PC-9 (cell line): ENCODE results near the gene CDC42BPB. TPM values are rescaled to one million over a fixed set of nuclear protein-coding genes. Genes with fewer than 3 reads are reported as not detected.
A peak's percentile ranks its signal among the peaks of the same experiment; 100 is the strongest.

Source experiments
- BruUV-seq: library from RNA; stranded (reverse); fragments of 400-500 nt; replicated peaks from 2 replicates; lab custom pipeline; 2021; lab: Mats Ljungman, UMichigan
- CTCF ChIA-PET: fragments of 300-600 bp; sonication (Branson Sonifier 250); formaldehyde crosslinking; loops from one replicate; lab custom pipeline; 2022; ENCODE audit warnings: antibody characterized with exemption; lab: Charles Lee
- POLR2A ChIA-PET: fragments of 300-600 bp; sonication (Branson Sonifier 250); formaldehyde crosslinking; loops from one replicate; lab custom pipeline; 2022; ENCODE audit warnings: antibody characterized with exemption; ENCODE audit not compliant: unreplicated experiment; lab: Charles Lee
- DNase-seq, 2 experiments: peaks; one replicate each; pipeline versions ENCODE4 v3.0.0 to v3.0.0-alpha.2; 2015 to 2022; ENCODE audit warnings: mixed read lengths in 1 of 2
- H2AFZ ChIP-seq: fragments of 200-600 bp; sonication (generic); 2 replicates; pipeline ENCODE4 v1.8.1; 2017; ENCODE audit warnings: antibody characterized with exemption
- H3F3A ChIP-seq: fragments of 200-600 bp; sonication (generic); 2 replicates; pipeline ENCODE4 v1.8.1; 2017; ENCODE audit warnings: antibody characterized with exemption, mild to moderate bottlenecking, low read depth; ENCODE audit not compliant: insufficient read depth
- H3K27ac ChIP-seq: fragments of 200-600 bp; sonication (generic); 2 replicates; pipeline ENCODE4 v1.6.1; 2016; ENCODE audit warnings: mixed run types
- H3K27me3 ChIP-seq: fragments of 200-600 bp; sonication (generic); 2 replicates; pipeline ENCODE4 v1.6.1; 2016; ENCODE audit warnings: low read depth, mixed run types; ENCODE audit not compliant: insufficient read depth
- H3K36me3 ChIP-seq: fragments of 200-600 bp; sonication (generic); 2 replicates; pipeline ENCODE4 v1.6.1; 2016; ENCODE audit warnings: low read depth, mixed run types
- H3K4me1 ChIP-seq: fragments of 200-600 bp; sonication (generic); replicated peaks from 2 replicates; pipeline ENCODE4 v1.6.1; 2016; ENCODE audit warnings: mixed run types; ENCODE audit not compliant: insufficient read depth
- H3K4me2 ChIP-seq: fragments of 200-600 bp; sonication (generic); 2 replicates; pipeline ENCODE4 v1.6.1; 2017; ENCODE audit warnings: mixed run types
- H3K4me3 ChIP-seq: fragments of 200-600 bp; sonication (generic); 2 replicates; pipeline ENCODE4 v1.6.1; 2016; ENCODE audit warnings: mixed run types
- H3K79me2 ChIP-seq: fragments of 200-600 bp; sonication (generic); 2 replicates; pipeline ENCODE4 v1.6.1; 2017; ENCODE audit warnings: low read depth, mixed run types
- H3K9me2 ChIP-seq: fragments of 200-600 bp; sonication (generic); 2 replicates; pipeline ENCODE4 v1.8.1; 2017; ENCODE audit warnings: mild to moderate bottlenecking; ENCODE audit not compliant: insufficient read depth
- H3K9me3 ChIP-seq: fragments of 200-600 bp; sonication (generic); 2 replicates; pipeline ENCODE4 v1.8.1; 2016; ENCODE audit warnings: low read depth; ENCODE audit not compliant: insufficient read depth
- H4K20me1 ChIP-seq: fragments of 200-600 bp; sonication (generic); 2 replicates; pipeline ENCODE4 v1.8.1; 2017; ENCODE audit not compliant: insufficient read depth
- EZH2 ChIP-seq: fragments of 200-600 bp; sonication (generic); IDR thresholded peaks from 2 replicates; pipeline ENCODE4 v1.8.0; 2017; ENCODE audit warnings: antibody characterized with exemption, low read depth
- intact Hi-C: fragments of 100-400 bp; cut with micrococcal nuclease; formaldehyde crosslinking; loops from one replicate; pipeline ENCODE4 v1.10.0; 2022; ENCODE audit not compliant: unreplicated experiment
- total RNA-seq: library from RNA; stranded (reverse); gene quantifications from 2 replicates; pipeline ENCODE4 v1.2.3, GENCODE V29; 2021
- TF ChIP-seq, protein P1 (sequence below): fragments of 200-600 bp; sonication (generic); conservative IDR thresholded peaks from 2 replicates; pipeline ENCODE4 v1.6.1; 2017; ENCODE audit warnings: mixed run types, antibody characterized with exemption, mild to moderate bottlenecking, moderate library complexity

The CDC42BPB gene
- total RNA-seq, 1 experiment from 2014 or later = 203 TPM

DNA sequence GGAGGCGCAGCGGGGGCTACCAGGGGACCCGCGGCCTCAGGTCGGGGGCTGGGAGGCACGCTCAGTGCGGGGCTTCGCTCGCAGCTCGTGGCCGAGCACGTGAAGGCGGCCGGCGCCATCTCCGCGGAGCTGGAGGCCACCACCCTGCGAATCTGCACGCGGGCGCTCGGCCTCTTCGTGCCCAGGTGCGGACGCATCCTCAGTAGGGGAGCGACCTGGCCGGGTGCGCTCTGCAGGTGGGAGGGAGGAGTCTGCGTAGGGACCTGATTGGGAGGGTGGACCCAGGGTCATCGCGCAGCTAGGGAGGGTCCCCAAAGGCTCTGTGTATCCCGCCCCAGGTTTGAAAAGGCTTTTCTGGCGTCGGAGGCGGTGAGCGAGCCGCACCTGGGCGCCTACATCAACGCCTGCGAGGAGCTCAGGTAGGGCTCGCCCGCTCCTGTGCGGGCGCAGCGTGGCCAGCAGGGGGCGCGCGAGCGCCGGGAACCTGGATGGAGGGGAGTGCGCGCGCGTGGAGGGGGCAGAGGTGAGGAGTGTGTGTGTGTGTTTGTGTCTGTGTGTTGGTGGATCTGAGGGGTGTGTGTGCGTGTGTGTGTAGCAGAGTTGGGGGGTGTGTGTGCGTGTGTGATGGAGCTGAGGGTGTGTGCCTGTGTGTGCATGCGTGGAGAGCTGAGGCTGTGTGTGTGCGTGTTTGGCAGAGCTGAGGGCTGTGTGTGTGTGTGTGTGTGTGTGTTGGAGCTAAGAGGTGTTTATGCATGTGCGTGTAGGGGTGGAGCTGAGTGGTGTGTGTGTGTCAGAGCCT, 47.5 kb upstream of the CDC42BPB start:
- no peaks in the 10 kb centered on the region for H3K9me2 ChIP-seq
- no peaks in the 10 kb centered on the region for H4K20me1 ChIP-seq
- peaks cover 68% of the 10 kb centered on the region for H3K4me1 ChIP-seq
- no peaks in the 10 kb centered on the region for H3K27me3 ChIP-seq
- H3K27ac ChIP-seq = no peak overlapping the region
- no TSS peak for BruUV-seq
- TF ChIP-seq EZH2 = no peak
- TF ChIP-seq, protein P1, sequence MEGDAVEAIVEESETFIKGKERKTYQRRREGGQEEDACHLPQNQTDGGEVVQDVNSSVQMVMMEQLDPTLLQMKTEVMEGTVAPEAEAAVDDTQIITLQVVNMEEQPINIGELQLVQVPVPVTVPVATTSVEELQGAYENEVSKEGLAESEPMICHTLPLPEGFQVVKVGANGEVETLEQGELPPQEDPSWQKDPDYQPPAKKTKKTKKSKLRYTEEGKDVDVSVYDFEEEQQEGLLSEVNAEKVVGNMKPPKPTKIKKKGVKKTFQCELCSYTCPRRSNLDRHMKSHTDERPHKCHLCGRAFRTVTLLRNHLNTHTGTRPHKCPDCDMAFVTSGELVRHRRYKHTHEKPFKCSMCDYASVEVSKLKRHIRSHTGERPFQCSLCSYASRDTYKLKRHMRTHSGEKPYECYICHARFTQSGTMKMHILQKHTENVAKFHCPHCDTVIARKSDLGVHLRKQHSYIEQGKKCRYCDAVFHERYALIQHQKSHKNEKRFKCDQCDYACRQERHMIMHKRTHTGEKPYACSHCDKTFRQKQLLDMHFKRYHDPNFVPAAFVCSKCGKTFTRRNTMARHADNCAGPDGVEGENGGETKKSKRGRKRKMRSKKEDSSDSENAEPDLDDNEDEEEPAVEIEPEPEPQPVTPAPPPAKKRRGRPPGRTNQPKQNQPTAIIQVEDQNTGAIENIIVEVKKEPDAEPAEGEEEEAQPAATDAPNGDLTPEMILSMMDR = peak; percentile 100
- H3F3A ChIP-seq = peaks cover 64% of the 10 kb centered on the region
- DNase-seq = peak; percentile 76 to 93
- peak overlapping the region; percentile 72 for H3K4me2 ChIP-seq
- no peaks in the 10 kb centered on the region for H3K36me3 ChIP-seq
- H3K4me3 ChIP-seq = peak overlapping the region; percentile 54; the same call in 1 of the 2 replicates
- no peaks in the 10 kb centered on the region for H3K9me3 ChIP-seq
- H2AFZ ChIP-seq = peak overlapping the region; percentile 29; the same call in 1 of the 2 replicates
- no peaks in the 10 kb centered on the region for H3K79me2 ChIP-seq
- POLR2A ChIA-PET = interaction anchor here (0.6 to 0.9 kb wide), 3 partner anchors 182 to 1863 kb away, joined by 3 to 5 read pairs (median 4); partner anchors contain the start of gene EIF5
- CTCF ChIA-PET = interaction anchor here (0.5 to 2.8 kb wide), 46 partner anchors 9 to 511 kb away, joined by 3 to 83 read pairs (median 5); partner anchors contain the start of gene TNFAIP2
- intact Hi-C loops = loop anchor here (1.0 to 10.0 kb wide), 9 partner anchors 17 to 290 kb away; partner anchors contain the start of gene EIF5

DNA sequence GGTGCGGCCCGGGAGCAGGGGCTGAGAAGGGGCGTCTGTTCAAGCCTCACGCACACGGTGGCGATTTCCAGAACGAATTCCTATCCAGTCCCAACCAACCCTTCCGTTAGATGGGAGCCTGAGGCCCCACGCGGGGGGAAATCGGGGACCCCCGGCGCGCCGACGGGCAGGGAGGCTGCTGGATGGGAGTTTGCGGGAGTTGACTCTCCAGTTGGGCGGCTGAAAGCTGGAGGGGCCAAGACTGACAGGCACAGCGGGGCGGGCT, 47.0 kb upstream of the CDC42BPB start:
- ChIA-PET POLR2A (interaction anchor here (0.7 to 1.3 kb wide), 4 partner anchors 19 to 661 kb away, joined by 3 to 22 read pairs (median 5); partner anchors contain the start of gene TNFAIP2), CTCF (interaction anchor here (0.5 to 2.8 kb wide), 41 partner anchors 8 to 510 kb away, joined by 3 to 83 read pairs (median 6); partner anchors contain the start of gene TNFAIP2)
- Histone ChIP-seq H3F3A (peaks cover 66% of the 10 kb centered on the region), H3K27me3 (no peaks in the 10 kb centered on the region), H3K4me2 (peak overlapping the region; percentile 72), H3K4me3 (peak overlapping the region; percentile 54; the same call in 1 of the 2 replicates), H3K79me2 (no peaks in the 10 kb centered on the region), H3K4me1 (peaks cover 69% of the 10 kb centered on the region), H2AFZ (no peak overlapping the region; the same call in 1 of the 2 replicates), H3K27ac (no peak overlapping the region), H3K9me2 (no peaks in the 10 kb centered on the region), H4K20me1 (no peaks in the 10 kb centered on the region), H3K9me3 (no peaks in the 10 kb centered on the region), H3K36me3 (no peaks in the 10 kb centered on the region)
- no peak for DNase-seq
- intact Hi-C loops = loop anchor here (2.0 to 10.0 kb wide), 2 partner anchors 102 to 290 kb away; no protein-coding TSS in a partner anchor
- no peak for TF ChIP-seq EZH2
- TF ChIP-seq, protein P1 = no peak
- BruUV-seq = no TSS peak
